Measurements from ENCODE around the gene SEL1L3.
"Not testable (repeated sequence)": the region's sequence is repeated elsewhere in the genome, so short reads cannot be mapped to it uniquely, and the experiment has no call there.

SEL1L3 gene

GRCh38 chr4:25866401-25866800 is 3.6 kb upstream of the SEL1L3 start:
- not testable (repeated sequence) for H3K9me3 Mint-ChIP-seq (ENCODE audit: low read depth); H3K27me3 Mint-ChIP-seq; H3K4me1 Mint-ChIP-seq (ENCODE audit: low read depth); H3K36me3 Mint-ChIP-seq; H3K27ac Mint-ChIP-seq; H3K4me3 Mint-ChIP-seq

- Mint-ChIP-seq H3K27me3 (no peaks in the 10 kb centered on the region), H3K27ac (no peak overlapping the region), H3K4me1 (ENCODE audit: low read depth) (peaks cover 16% of the 10 kb centered on the region), H3K36me3 (no peaks in the 10 kb centered on the region), H3K4me3 (peak overlapping the region; percentile 31), H3K9me3 (ENCODE audit: low read depth) (no peaks in the 10 kb centered on the region)
These were observed 2.8 kb upstream of the SEL1L3 start for GRCh38 chr4:25865586-25865985.

- no peaks in the 10 kb centered on the region for H3K27me3 Mint-ChIP-seq
- H3K36me3 Mint-ChIP-seq: no peaks in the 10 kb centered on the region
- H3K4me1 Mint-ChIP-seq (ENCODE audit: low read depth): peaks cover 33% of the 10 kb centered on the region
- H3K27ac Mint-ChIP-seq: peak overlapping the region; percentile 54
- peak overlapping the region; percentile 84 for H3K4me3 Mint-ChIP-seq
- H3K9me3 Mint-ChIP-seq (ENCODE audit: low read depth): no peaks in the 10 kb centered on the region
These were observed 1.1 kb upstream of the SEL1L3 start for GRCh38 chr4:25863831-25864418.

GRCh38 chr4:25863347-25863784 is 578 bp upstream of the SEL1L3 start:
- Mint-ChIP-seq H3K27ac (peak overlapping the region; percentile 54), H3K4me3 (peak overlapping the region; percentile 84), H3K27me3 (no peaks in the 10 kb centered on the region), H3K4me1 (ENCODE audit: low read depth) (peaks cover 36% of the 10 kb centered on the region), H3K9me3 (ENCODE audit: low read depth) (no peaks in the 10 kb centered on the region), H3K36me3 (no peaks in the 10 kb centered on the region)

- peaks cover 48% of the 10 kb centered on the region for H3K4me1 Mint-ChIP-seq (ENCODE audit: low read depth)
- no peaks in the 10 kb centered on the region for H3K9me3 Mint-ChIP-seq (ENCODE audit: low read depth)
- H3K36me3 Mint-ChIP-seq: no peaks in the 10 kb centered on the region
- H3K4me3 Mint-ChIP-seq: peak overlapping the region; percentile 94
- H3K27me3 Mint-ChIP-seq: no peaks in the 10 kb centered on the region
- H3K27ac Mint-ChIP-seq: peak overlapping the region; percentile 94
These were observed 807 bp downstream of the SEL1L3 start for GRCh38 chr4:25861951-25862410.

- no peaks in the 10 kb centered on the region for H3K27me3 Mint-ChIP-seq
- H3K27ac Mint-ChIP-seq: peak overlapping the region; percentile 94
- no peaks in the 10 kb centered on the region for H3K9me3 Mint-ChIP-seq (ENCODE audit: low read depth)
- H3K4me1 Mint-ChIP-seq (ENCODE audit: low read depth): peaks cover 53% of the 10 kb centered on the region
- H3K36me3 Mint-ChIP-seq: no peaks in the 10 kb centered on the region
- peak overlapping the region; percentile 94 for H3K4me3 Mint-ChIP-seq
These were observed 1.4 kb downstream of the SEL1L3 start for GRCh38 chr4:25861280-25861950.

- H3K9me3 Mint-ChIP-seq (ENCODE audit: low read depth): no peaks in the 10 kb centered on the region
- H3K36me3 Mint-ChIP-seq: no peaks in the 10 kb centered on the region
- no peaks in the 10 kb centered on the region for H3K27me3 Mint-ChIP-seq
- peaks cover 59% of the 10 kb centered on the region for H3K4me1 Mint-ChIP-seq (ENCODE audit: low read depth)
- peak overlapping the region; percentile 94 for H3K27ac Mint-ChIP-seq
- H3K4me3 Mint-ChIP-seq: peak overlapping the region; percentile 94
These were observed 2.1 kb downstream of the SEL1L3 start for GRCh38 chr4:25860586-25861279.

GRCh38 chr4:25859429-25860148 is 3.2 kb downstream of the SEL1L3 start:
- Mint-ChIP-seq H3K4me1 (ENCODE audit: low read depth) (peaks cover 70% of the 10 kb centered on the region), H3K36me3 (no peaks in the 10 kb centered on the region), H3K27ac (peak overlapping the region; percentile 94)

GRCh38 chr4:25857851-25858400 is 4.9 kb downstream of the SEL1L3 start:
- Mint-ChIP-seq H3K9me3 (ENCODE audit: low read depth) (no peaks in the 10 kb centered on the region), H3K36me3 (no peaks in the 10 kb centered on the region), H3K27ac (peak overlapping the region; percentile 94), H3K27me3 (no peaks in the 10 kb centered on the region), H3K4me1 (ENCODE audit: low read depth) (peaks cover 72% of the 10 kb centered on the region), H3K4me3 (no peak overlapping the region)

More at GRCh38 chr4:25859429-25860148, 3.2 kb downstream of the SEL1L3 start:
- Mint-ChIP-seq H3K27me3 (no peaks in the 10 kb centered on the region), H3K9me3 (ENCODE audit: low read depth) (no peaks in the 10 kb centered on the region), H3K4me3 (peak overlapping the region; percentile 94)

- Mint-ChIP-seq H3K27me3 (no peaks in the 10 kb centered on the region), H3K27ac (peak overlapping the region; percentile 94), H3K4me1 (ENCODE audit: low read depth) (peaks cover 75% of the 10 kb centered on the region), H3K36me3 (no peaks in the 10 kb centered on the region), H3K4me3 (no peak overlapping the region), H3K9me3 (ENCODE audit: low read depth) (no peaks in the 10 kb centered on the region)
These were observed 5.4 kb downstream of the SEL1L3 start for GRCh38 chr4:25857403-25857802.

- Mint-ChIP-seq H3K4me1 (ENCODE audit: low read depth) (peaks cover 73% of the 10 kb centered on the region), H3K27ac (peak overlapping the region; percentile 58), H3K4me3 (no peak overlapping the region), H3K9me3 (ENCODE audit: low read depth) (no peaks in the 10 kb centered on the region), H3K36me3 (no peaks in the 10 kb centered on the region), H3K27me3 (no peaks in the 10 kb centered on the region)
These were observed 6.0 kb downstream of the SEL1L3 start for GRCh38 chr4:25856756-25857155.

GRCh38 chr4:25852103-25852502 is 10.7 kb downstream of the SEL1L3 start:
- no peak overlapping the region for H3K4me3 Mint-ChIP-seq
- H3K9me3 Mint-ChIP-seq (ENCODE audit: low read depth): no peaks in the 10 kb centered on the region
- peaks cover 58% of the 10 kb centered on the region for H3K4me1 Mint-ChIP-seq (ENCODE audit: low read depth)
- H3K27me3 Mint-ChIP-seq: no peaks in the 10 kb centered on the region
- peaks cover 14% of the 10 kb centered on the region for H3K36me3 Mint-ChIP-seq
- no peak overlapping the region for H3K27ac Mint-ChIP-seq

- Mint-ChIP-seq H3K4me3 (no peak overlapping the region), H3K27me3 (no peaks in the 10 kb centered on the region), H3K9me3 (ENCODE audit: low read depth) (no peaks in the 10 kb centered on the region), H3K27ac (no peak overlapping the region), H3K4me1 (ENCODE audit: low read depth) (peaks cover 56% of the 10 kb centered on the region), H3K36me3 (peaks cover 20% of the 10 kb centered on the region)
These were observed 15.5 kb downstream of the SEL1L3 start for GRCh38 chr4:25847329-25847728.

GRCh38 chr4:25845841-25846653 is 16.7 kb downstream of the SEL1L3 start:
- Mint-ChIP-seq H3K27ac (no peak overlapping the region), H3K36me3 (peaks cover 20% of the 10 kb centered on the region)

More at GRCh38 chr4:25845841-25846653, 16.7 kb downstream of the SEL1L3 start:
- Mint-ChIP-seq H3K4me3 (no peak overlapping the region), H3K4me1 (ENCODE audit: low read depth) (peaks cover 61% of the 10 kb centered on the region), H3K9me3 (ENCODE audit: low read depth) (no peaks in the 10 kb centered on the region), H3K27me3 (no peaks in the 10 kb centered on the region)

Data from activated naive CD8-positive, alpha-beta T cell (primary cell).